ENCODE results near the gene NKIRAS1. TPM values are rescaled to one million over a fixed set of nuclear protein-coding genes. Genes with fewer than 3 reads are reported as not detected.

NKIRAS1 gene
- total RNA-seq, 2 experiments from 2014 or later, result 4.0 to 4.7 TPM

DNA sequence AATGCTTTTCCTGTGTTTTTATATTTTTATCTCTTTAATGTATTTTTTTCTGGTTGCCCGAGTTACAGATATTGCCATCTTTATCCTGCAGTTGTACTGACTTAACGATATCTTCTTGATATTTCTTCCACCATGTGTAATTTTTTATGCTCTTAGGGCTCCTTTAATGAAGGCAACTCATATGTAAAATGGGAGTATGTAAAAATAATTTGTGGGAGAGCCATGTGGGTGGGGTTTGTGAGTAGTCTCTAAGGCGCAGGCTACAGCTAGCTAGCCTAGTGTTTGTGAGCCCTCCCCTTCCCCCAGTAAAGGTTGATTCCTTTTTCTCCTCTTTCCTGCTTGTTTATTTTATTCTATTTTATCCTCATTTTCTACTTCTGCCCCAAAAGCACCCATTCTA, 72.9 kb downstream of the NKIRAS1 start:
- DNase-seq (ENCODE audit: low spot score), result no peak
- intact Hi-C loops (cut with micrococcal nuclease; ENCODE audit: unreplicated experiment), result no loop called here
- Histone ChIP-seq H3K79me2 (ENCODE audit: insufficient read depth, low read depth, low read length) (peaks cover 68% of the 10 kb centered on the region), H3K4me1 (ENCODE audit: insufficient read depth, low read length, poor library complexity, severe bottlenecking) (peaks cover 6% of the 10 kb centered on the region), H3K36me3 (ENCODE audit: insufficient read depth, low read length) (peaks cover 10% of the 10 kb centered on the region; the same call in 1 of the 2 replicates), H2AFZ (ENCODE audit: low read length) (no peak overlapping the region), H4K20me1 (ENCODE audit: insufficient read depth, low read length) (peaks cover 5% of the 10 kb centered on the region; the same call in 1 of the 2 replicates), H3K4me3 (ENCODE audit: low read depth, low read length, poor library complexity, severe bottlenecking) (no peak overlapping the region), H3K9me3 (ENCODE audit: low read length) (no peaks in the 10 kb centered on the region), H3K9me2 (ENCODE audit: insufficient read depth, low read length) (no peaks in the 10 kb centered on the region), H3K27ac (ENCODE audit: low read depth, low read length, poor library complexity, severe bottlenecking) (no peak overlapping the region), H3K4me2 (ENCODE audit: low read length) (no peak overlapping the region)
- ChIA-PET POLR2A (interaction anchor here (0.6 to 1.4 kb wide), 3 partner anchors 10 to 185 kb away, joined by 3 to 4 read pairs (median 4); no protein-coding TSS in a partner anchor), CTCF (ENCODE audit: unreplicated experiment) (no interaction called here)
- no peak for TF ChIP-seq EZH2phosphoT487 (IDR thresholded peaks at IDR 0.05; ENCODE audit: borderline replicate concordance, low read depth, low read length)
- TF ChIP-seq, protein P1, sequence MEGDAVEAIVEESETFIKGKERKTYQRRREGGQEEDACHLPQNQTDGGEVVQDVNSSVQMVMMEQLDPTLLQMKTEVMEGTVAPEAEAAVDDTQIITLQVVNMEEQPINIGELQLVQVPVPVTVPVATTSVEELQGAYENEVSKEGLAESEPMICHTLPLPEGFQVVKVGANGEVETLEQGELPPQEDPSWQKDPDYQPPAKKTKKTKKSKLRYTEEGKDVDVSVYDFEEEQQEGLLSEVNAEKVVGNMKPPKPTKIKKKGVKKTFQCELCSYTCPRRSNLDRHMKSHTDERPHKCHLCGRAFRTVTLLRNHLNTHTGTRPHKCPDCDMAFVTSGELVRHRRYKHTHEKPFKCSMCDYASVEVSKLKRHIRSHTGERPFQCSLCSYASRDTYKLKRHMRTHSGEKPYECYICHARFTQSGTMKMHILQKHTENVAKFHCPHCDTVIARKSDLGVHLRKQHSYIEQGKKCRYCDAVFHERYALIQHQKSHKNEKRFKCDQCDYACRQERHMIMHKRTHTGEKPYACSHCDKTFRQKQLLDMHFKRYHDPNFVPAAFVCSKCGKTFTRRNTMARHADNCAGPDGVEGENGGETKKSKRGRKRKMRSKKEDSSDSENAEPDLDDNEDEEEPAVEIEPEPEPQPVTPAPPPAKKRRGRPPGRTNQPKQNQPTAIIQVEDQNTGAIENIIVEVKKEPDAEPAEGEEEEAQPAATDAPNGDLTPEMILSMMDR (conservative IDR thresholded peaks at IDR 0.05; ENCODE audit: low read length), result no peak
- BruUV-seq (replicated peaks), result no TSS peak

Other genes starting within 250 kb of the NKIRAS1 start
- gene UBE2E1, start 111.0 kb downstream of the NKIRAS1 start, total RNA-seq (2014; rRNA removed; shearing (Covaris generic)), result 96.7 and 126 TPM in 2 replicates
- 142 and 167 TPM in 2 replicates for gene UBE2E1, start 111.0 kb downstream of the NKIRAS1 start, total RNA-seq (2022)
- gene RPL15, start 142 bp upstream of the NKIRAS1 start, total RNA-seq (2014; rRNA removed; shearing (Covaris generic)), result 2,205 and 2,390 TPM in 2 replicates
- gene RPL15, start 142 bp upstream of the NKIRAS1 start, total RNA-seq (2022), result 2,355 and 2,716 TPM in 2 replicates
- 5.0 and 7.9 TPM in 2 replicates for gene NR1D2, start 28.3 kb upstream of the NKIRAS1 start, total RNA-seq (2014; rRNA removed; shearing (Covaris generic))
- gene NR1D2, start 28.3 kb upstream of the NKIRAS1 start, total RNA-seq (2022), result 5.7 and 8.8 TPM in 2 replicates

Data from OCI-LY7 (cell line).